HG03354 (cell line): ENCODE data around the gene BTBD9.

Experiments used
- ATAC-seq: cut with Tn5 transposase; IDR thresholded peaks from one replicate; pipeline ENCODE4 v1.9.1; 2021; ENCODE audit warnings: mild to moderate bottlenecking; ENCODE audit not compliant: unreplicated experiment, poor library complexity, severe bottlenecking

BTBD9 gene

GRCh38 chr6:38195113-38195635, 444.6 kb downstream of the BTBD9 start:
- ATAC-seq = no peak

DNA sequence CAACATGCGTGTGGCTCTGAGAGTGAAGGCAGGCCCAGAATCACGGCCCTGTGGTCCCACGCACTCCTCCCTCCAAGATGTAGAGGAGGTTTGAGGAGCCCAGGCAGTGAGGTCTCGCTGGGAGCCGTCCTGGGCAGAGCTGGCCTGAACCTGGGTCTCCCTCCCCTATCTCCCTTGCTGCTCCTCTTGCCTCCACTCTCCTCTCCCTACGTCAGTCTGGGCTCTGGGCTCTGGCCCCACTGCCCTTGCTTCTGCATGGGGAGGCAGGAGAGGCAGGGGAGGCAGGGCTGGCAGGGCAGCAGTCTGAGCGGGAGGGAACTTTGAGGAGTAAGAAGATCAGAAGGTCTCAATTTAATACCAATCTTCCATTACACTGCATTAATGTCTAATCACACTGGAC, 445.1 kb downstream of the BTBD9 start:
- ATAC-seq = no peak

DNA sequence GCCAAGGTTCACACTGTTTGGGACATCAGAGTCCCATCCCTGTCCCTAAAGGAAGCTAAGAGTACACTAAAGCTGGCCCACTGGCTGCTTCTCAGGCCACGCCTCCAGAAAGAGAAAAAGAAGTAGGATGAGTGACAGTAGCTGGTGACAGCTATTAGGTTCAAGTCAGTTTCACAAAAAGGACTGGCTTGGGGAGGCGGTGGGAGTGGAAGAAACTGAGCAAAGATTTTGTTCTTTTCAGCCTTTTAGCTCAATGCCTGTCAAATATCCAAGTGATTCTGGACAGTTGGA, 445.5 kb downstream of the BTBD9 start:
- ATAC-seq = no peak

GRCh38 chr6:38193481-38194281, 446.0 kb downstream of the BTBD9 start:
- ATAC-seq = no peak

DNA sequence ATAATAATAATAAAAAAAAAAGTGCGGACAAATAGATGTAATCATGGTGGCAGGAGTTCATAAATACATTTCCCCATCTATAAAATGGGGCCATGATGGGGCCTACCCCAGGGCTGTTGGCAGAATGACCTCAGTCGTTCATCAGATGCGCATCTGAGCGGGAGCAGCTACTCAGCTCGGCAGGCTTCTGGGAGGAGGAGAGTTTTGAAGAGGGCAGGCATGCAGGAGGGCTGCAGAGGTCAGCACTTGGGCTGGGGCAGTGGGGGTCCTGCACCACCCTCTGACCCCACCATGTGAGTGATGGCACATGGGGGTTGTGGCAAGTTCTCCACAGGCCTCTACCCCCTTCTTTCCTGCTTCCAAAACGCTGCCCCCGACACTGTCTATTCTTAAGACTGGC, 446.7 kb downstream of the BTBD9 start:
- ATAC-seq = no peak

DNA sequence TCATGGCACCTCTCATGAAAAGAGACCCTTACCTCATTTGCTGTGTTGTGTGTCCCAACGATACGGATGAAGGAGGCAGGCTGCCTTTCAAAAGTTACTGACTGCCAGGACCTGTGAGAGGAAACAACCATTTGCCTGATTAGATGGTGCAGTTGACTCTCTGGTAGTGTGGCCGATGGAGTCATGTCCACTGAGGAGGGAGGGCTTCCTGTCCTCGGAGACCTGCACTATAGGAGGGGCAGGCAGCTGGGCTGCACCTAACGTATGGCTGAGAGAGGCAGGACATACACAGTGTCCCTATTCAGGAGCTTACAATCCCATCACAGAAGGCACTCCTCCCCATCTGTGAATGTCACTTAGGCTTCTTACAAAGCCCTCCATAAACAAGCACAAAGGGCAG, 447.2 kb downstream of the BTBD9 start:
- no peak for ATAC-seq

DNA sequence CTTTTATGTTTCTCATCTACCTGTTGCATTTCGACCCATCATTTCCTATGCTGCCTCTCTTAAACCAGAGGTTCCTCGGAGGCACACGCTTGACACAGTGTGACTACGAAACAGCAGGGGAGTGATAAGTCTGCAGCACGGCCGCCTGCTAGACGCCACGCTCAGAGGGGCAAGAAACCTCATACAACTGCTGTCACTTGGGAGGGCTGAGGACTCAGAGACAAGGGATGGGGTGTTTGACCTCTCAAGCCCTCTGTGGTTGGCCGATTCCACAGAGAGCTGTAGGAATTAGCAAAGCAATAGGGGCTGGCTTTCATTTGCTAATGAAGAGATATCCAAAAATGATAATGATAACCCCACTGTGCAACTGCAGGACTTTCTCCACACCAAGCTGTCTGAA, 447.7 kb downstream of the BTBD9 start:
- no peak for ATAC-seq

- ATAC-seq = no peak
Observed at GRCh38 chr6:38191418-38191817, 448.3 kb downstream of the BTBD9 start.

DNA sequence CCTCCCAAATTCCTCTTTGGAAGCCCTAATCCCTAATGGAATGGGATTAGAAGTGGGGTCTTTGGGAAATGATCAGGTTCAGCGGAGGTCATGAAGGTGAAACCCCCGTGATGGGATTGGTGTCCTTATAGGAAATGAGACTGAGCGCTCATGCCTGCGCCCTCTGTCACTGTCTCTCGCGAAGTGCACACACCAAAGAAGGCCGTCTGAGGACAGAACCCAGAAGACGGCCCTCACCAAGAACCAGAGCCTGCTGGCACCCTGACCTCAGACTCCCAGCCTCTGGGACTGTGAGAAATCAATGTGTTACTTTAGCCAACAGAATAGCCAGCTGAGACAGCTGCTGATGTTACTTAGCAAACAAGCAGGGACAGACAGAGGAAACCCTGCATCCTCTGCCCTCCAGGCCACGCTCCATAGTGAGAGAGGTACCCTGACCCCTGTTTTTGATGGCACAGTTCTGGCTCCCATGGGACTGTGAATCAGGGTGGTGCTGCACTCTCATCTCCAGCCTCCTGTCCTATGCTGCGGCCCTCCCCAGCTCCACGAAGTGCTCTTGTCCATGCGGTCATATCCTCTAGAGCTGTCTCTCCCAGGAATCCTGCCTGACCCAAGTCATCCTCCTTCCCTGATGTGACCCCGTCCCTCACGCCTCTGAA, 450.9 kb downstream of the BTBD9 start:
- no peak for ATAC-seq

DNA sequence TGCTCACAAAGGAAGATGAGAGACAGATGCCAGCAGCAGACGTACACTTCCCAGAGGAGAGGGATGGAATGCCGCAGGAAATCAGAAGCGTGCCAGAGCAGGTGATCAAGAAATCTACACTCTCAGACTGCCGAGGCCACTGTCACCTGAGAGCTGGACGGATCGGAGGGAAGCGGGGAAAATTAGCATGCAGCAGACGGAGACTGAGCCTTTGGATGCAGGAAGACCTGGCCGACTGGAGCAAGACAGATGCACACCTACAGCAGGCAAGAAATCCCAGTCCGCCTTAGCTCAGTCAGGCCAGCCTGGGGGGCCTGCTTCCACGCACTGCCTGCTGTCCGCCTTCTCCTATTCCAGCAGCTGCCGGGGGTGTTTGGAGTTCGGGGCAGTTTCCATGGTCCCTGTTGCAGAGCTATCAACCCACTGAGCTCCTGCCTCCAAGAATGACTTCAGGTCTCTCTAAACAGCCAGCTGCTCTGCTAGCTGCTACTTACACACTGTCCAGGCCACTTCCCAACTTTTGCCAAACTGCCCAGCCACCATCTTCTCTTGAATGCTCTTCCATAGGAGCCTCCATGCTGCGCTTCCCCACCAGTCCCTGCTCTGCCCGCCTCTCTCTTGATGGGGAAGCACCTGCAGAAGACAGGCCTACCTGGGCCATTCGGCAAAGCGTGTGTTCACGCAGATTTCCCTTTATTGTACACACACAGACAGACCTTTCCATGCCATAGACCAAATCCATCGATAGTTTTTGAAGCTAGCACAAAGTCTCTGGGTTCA, 451.7 kb downstream of the BTBD9 start:
- no peak for ATAC-seq

- ATAC-seq = no peak
Observed at GRCh38 chr6:38187325-38187724, 452.4 kb downstream of the BTBD9 start.

- no peak for ATAC-seq
Observed at GRCh38 chr6:38185752-38186151, 454.0 kb downstream of the BTBD9 start.

GRCh38 chr6:38185244-38185643, 454.5 kb downstream of the BTBD9 start:
- no peak for ATAC-seq

DNA sequence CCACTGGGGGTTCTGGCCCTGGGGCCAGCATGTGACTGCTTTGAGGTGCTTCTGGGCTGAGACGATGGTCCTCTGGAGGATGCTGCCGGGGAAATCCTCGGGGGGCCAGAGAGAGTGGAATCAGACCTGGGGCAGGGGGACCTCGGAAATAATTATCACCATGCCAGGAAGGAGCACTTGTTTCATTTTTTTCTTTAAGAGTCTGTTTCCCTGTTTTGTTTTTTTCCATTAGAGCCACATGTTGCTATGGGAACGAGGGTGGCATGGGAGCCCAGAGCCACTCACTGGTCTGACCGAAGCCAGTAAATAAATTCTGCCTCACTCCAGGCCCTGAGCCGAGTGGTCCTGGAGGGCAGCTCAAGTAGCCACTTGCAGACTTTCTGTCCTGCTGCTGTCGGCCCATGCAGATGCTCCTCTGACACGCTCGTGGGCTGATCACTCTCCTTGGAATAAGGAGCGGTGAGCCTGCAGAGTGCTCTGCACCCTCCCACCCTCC, 455.1 kb downstream of the BTBD9 start:
- ATAC-seq = no peak

- ATAC-seq = no peak
Observed at GRCh38 chr6:38183856-38184584, 455.7 kb downstream of the BTBD9 start.

DNA sequence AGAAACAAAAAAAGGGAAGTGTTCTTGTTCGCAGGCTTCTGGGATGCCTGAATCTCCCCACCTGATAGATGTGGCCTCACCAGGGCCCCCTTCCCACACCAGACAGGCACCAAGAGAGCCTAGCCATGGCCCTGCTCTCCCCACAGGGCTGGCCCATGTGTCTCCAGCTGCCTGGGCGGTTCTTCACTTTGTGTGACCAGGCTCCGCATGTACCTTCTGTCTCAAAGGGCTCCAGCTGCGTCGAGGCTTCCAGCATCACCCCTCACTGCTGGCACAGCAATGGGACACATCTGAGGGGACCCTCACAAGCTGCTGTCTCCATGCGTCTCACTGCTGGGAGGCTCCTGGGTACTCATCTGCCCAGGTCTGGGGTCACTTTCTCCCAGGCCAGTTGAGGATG, 457.3 kb downstream of the BTBD9 start:
- no peak for ATAC-seq

- ATAC-seq = no peak
Observed at GRCh38 chr6:38180586-38180985, 459.1 kb downstream of the BTBD9 start.

DNA sequence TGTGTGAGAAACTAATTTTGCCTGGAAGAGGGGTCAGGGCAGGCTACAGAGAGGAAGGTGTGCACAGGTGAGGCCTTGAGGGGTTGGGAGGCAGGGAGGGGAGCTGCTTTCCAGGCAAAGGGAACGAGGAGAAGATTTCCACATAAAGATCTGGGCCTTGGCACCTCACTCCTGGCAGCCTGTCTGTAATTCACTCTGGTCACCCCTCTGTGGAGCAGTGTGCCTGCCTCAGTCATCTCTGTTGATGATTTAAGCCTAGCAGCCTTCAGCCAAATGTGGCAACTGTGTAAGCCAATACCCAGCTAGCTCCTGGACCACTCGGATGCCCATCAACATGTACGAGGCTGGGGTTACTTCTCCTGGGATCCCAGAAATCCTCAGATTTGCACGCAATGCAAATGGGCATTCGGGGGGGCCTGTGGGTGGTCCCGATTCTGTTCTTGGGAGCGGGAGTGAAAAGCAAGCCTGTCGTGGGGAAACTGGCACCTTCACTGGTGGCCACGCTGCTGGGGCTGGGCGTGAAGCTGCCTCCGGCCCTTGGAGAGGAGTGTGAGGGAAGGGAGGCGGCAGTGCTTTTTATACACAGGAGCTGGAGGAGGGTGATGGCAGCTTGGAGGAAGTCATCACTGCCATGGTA, 459.8 kb downstream of the BTBD9 start:
- no peak for ATAC-seq

DNA sequence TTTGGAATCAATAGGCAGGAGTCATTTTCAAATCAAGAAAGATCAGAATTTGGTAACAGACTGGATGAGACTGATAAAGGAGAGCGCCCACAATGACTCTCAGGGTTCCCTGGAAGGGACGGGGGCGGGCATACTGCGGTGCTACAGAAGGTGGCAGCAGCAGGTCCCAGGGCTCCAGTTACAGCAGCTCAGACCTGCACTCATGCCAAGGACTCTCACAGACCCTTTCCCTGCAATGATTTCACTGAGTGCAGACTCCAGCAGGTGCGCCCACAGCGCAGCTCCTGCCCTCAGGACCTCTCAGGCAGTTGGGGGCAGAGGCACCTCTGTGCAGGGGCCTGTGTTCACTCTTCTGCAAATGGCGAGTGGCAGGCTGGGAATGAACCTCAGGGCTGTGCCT, 460.4 kb downstream of the BTBD9 start:
- no peak for ATAC-seq

GRCh38 chr6:38178584-38178886, 461.2 kb downstream of the BTBD9 start:
- ATAC-seq = no peak
